Gastroesophageal sphincter (tissue), 4 donors: ENCODE data around the gene ITPKC. TPM values are rescaled to one million over a fixed set of nuclear protein-coding genes. Genes with fewer than 3 reads are reported as not detected.

Experiments
- ATAC-seq: fragments of 150-250 bp; one replicate; pipeline ENCODE4 v1.9.1; 2016; ENCODE audit warnings: mild to moderate bottlenecking, moderate library complexity
- H3K27ac ChIP-seq, 4 donors: fragments of 200-600 bp; sonication (generic) in 3 of 4; 1 replicate in 3 of 4; 2 replicates in 1 of 4; pipeline ENCODE4 v1.5.1; 2016 to 2019
- H3K27me3 ChIP-seq: fragments of 200-600 bp; sonication (generic); one replicate; pipeline ENCODE4 v1.5.1; 2019
- H3K36me3 ChIP-seq, 2 donors: fragments of 200-600 bp; sonication (generic); one replicate each; pipeline ENCODE4 v1.5.1; 2019; ENCODE audit warnings: control low read depth in 1 of 2
- H3K4me1 ChIP-seq, 3 donors: fragments of 200-600 bp; sonication (generic); 1 replicate in 2 of 3; 2 replicates in 1 of 3; pipeline ENCODE4 v1.5.1; 2016 to 2019; ENCODE audit warnings: control low read depth in 2 of 3
- H3K4me3 ChIP-seq, 2 donors: fragments of 200-600 bp; sonication (generic); one replicate each; pipeline ENCODE4 v1.5.1; 2019; ENCODE audit warnings: mild to moderate bottlenecking in 1 of 2, moderate library complexity in 1 of 2
- H3K9me3 ChIP-seq, 3 donors: fragments of 200-600 bp; sonication (generic); one replicate each; pipeline ENCODE4 v1.5.1; 2017 to 2019; ENCODE audit warnings: control low read depth in 2 of 3
- CTCF ChIP-seq, 4 experiments: fragments of 200-600 bp in 2 of 4; fragments of 450-650 bp in 2 of 4; sonication (generic) in 1 of 4; IDR thresholded peaks; one replicate each; pipeline ENCODE4 v1.5.1; 2017 to 2019; ENCODE audit warnings: antibody characterized with exemption in 4 of 4, mild to moderate bottlenecking in 2 of 4, moderate library complexity in 2 of 4
- EP300 ChIP-seq: sonication (generic); formaldehyde crosslinking; IDR thresholded peaks from one replicate; pipeline ENCODE4 v1.6.1; 2017; ENCODE audit warnings: antibody characterized with exemption, mild to moderate bottlenecking
- POLR2A ChIP-seq, 2 donors: fragments of 450-650 bp; IDR thresholded peaks; one replicate each; pipeline ENCODE4 v1.6.1; 2017; ENCODE audit warnings: antibody characterized with exemption in 2 of 2, mild to moderate bottlenecking in 2 of 2, moderate library complexity in 1 of 2
- POLR2AphosphoS5 ChIP-seq: sonication (generic); formaldehyde crosslinking; IDR thresholded peaks from one replicate; pipeline ENCODE4 v1.6.1; 2017; ENCODE audit warnings: antibody characterized with exemption
- WGBS, 2 donors: methylation state at CpG; one replicate each; pipeline ENCODE4 v1.1.5; 2018; ENCODE audit warnings: low coverage in 1 of 2; 5-methylcytosine and 5-hydroxymethylcytosine counted together
- total RNA-seq, 4 donors: library from RNA; depleted of rRNA; stranded (reverse); fragments of >200 nt; gene quantifications; one replicate each; pipeline ENCODE4 v1.1.0, GENCODE V29; 2016

The ITPKC gene
- total RNA-seq, 4 donors from 2014 or later, result 25.2 to 71.8 (median 30.6) TPM

GRCh38 chr19:40755791-40756190, 38.9 kb downstream of the ITPKC start:
- no peaks in the 10 kb centered on the region for H3K27me3 ChIP-seq
- H3K9me3 ChIP-seq, result no peaks in the 10 kb centered on the region
- H3K4me1 ChIP-seq, result peaks cover 0 to 57% (median 28%) of the 10 kb centered on the region in 3 donors
- no peak overlapping the region for H3K4me3 ChIP-seq
- 99 to 100% methylated on average over 4 to 8 of the region's 8 CpGs for whole genome bisulfite sequencing, 2 donors
- H3K36me3 ChIP-seq, result peaks cover 0 to 57% of the 10 kb centered on the region in 2 donors
- ATAC-seq, result no peak
- no peak overlapping the region for H3K27ac ChIP-seq
- TF ChIP-seq POLR2AphosphoS5 (no peak), CTCF (IDR thresholded peaks at IDR 0.05) (no peak), EP300 (no peak), POLR2A (IDR thresholded peaks at IDR 0.05) (no peak)

GRCh38 chr19:40756502-40757110, 39.7 kb downstream of the ITPKC start:
- H3K36me3 ChIP-seq, result peaks cover 0 to 65% of the 10 kb centered on the region in 2 donors
- ATAC-seq, result no peak
- no peak overlapping the region for H3K4me3 ChIP-seq
- 80 to 83% methylated on average over 2 to 7 of the region's 11 CpGs for WGBS, 2 donors
- no peak overlapping the region for H3K27ac ChIP-seq
- H3K9me3 ChIP-seq, result no peaks in the 10 kb centered on the region
- H3K4me1 ChIP-seq, result peaks cover 0 to 57% (median 28%) of the 10 kb centered on the region in 3 donors
- no peaks in the 10 kb centered on the region for H3K27me3 ChIP-seq
- TF ChIP-seq CTCF (IDR thresholded peaks at IDR 0.05) (no peak), POLR2AphosphoS5 (no peak), POLR2A (IDR thresholded peaks at IDR 0.05) (no peak), EP300 (no peak)

- H3K36me3 ChIP-seq, result peaks cover 4 to 84% of the 10 kb centered on the region in 2 donors
- H3K9me3 ChIP-seq, result no peaks in the 10 kb centered on the region
- H3K27me3 ChIP-seq, result no peaks in the 10 kb centered on the region
- H3K27ac ChIP-seq, result no peak overlapping the region
- ATAC-seq, result no peak
- 80% methylated on average over 1 of the region's 3 CpGs; no CpG with 5 or more reads in 1 of the 2 donors for WGBS, 2 donors
- no peak overlapping the region for H3K4me3 ChIP-seq
- TF ChIP-seq POLR2AphosphoS5 (no peak), EP300 (no peak), CTCF (IDR thresholded peaks at IDR 0.05) (no peak), POLR2A (IDR thresholded peaks at IDR 0.05) (no peak)
- peaks cover 0 to 40% (median 17%) of the 10 kb centered on the region in 3 donors for H3K4me1 ChIP-seq
Observed at GRCh38 chr19:40758491-40758890, 41.6 kb downstream of the ITPKC start.

- H3K4me3 ChIP-seq, result no peak overlapping the region
- H3K9me3 ChIP-seq, result no peaks in the 10 kb centered on the region
- H3K27me3 ChIP-seq, result no peaks in the 10 kb centered on the region
- TF ChIP-seq CTCF (IDR thresholded peaks at IDR 0.05) (no peak), EP300 (no peak), POLR2AphosphoS5 (no peak), POLR2A (IDR thresholded peaks at IDR 0.05) (no peak)
- 93 to 100% methylated on average over 1 to 6 of the region's 13 CpGs for WGBS, 2 donors
- ATAC-seq, result no peak
- peaks cover 0 to 31% (median 9%) of the 10 kb centered on the region in 3 donors for H3K4me1 ChIP-seq
- H3K27ac ChIP-seq, result no peak overlapping the region
- H3K36me3 ChIP-seq, result peaks cover 4 to 93% of the 10 kb centered on the region in 2 donors
Observed at GRCh38 chr19:40759352-40759751, 42.4 kb downstream of the ITPKC start.
